ENCODE measurements around the gene IL1RAPL1. TPM values are rescaled to one million over a fixed set of nuclear protein-coding genes. Genes with fewer than 3 reads are reported as not detected.

IL1RAPL1 gene
- total RNA-seq, 1 donor from 2014 or later, result 0.16 TPM

- Histone ChIP-seq H3K79me2 (ENCODE audit: insufficient read depth, low read length) (no peaks in the 10 kb centered on the region), H3K4me2 (ENCODE audit: low read length) (no peak overlapping the region), H3K27me3 (ENCODE audit: insufficient read depth, low read length) (no peaks in the 10 kb centered on the region), H4K20me1 (ENCODE audit: insufficient read depth, low read length) (no peaks in the 10 kb centered on the region), H3K9me3 (ENCODE audit: insufficient read depth, low read depth, low read length) (no peaks in the 10 kb centered on the region), H3K4me3 (ENCODE audit: insufficient read depth, low read depth, low read length) (no peak overlapping the region), H3K4me1 (ENCODE audit: insufficient read depth, low read length) (no peaks in the 10 kb centered on the region), H3K36me3 (ENCODE audit: insufficient read depth, low read length) (no peaks in the 10 kb centered on the region), H3K27ac (ENCODE audit: low read depth, low read length) (no peak overlapping the region), H3K9ac (ENCODE audit: low read length) (no peak overlapping the region), H2AFZ (ENCODE audit: low read depth, low read length) (no peak overlapping the region)
- H3K4me1 Mint-ChIP-seq (ENCODE audit: low read depth, unreplicated experiment), result no peaks in the 10 kb centered on the region
- no peaks in the 10 kb centered on the region for H3K36me3 Mint-ChIP-seq (ENCODE audit: low read depth, unreplicated experiment)
- H3K27me3 Mint-ChIP-seq (ENCODE audit: low read depth, unreplicated experiment), result no peaks in the 10 kb centered on the region
- DNase-seq (ENCODE audit: low read depth), result no peak
- TF ChIP-seq CTCF (IDR thresholded peaks at IDR 0.05; ENCODE audit: insufficient read depth, low read depth, low read length), result no peak
- TF ChIP-seq EZH2 (IDR thresholded peaks at IDR 0.05; ENCODE audit: insufficient read depth, low read length), result no peak
- no peaks in the 10 kb centered on the region for H3K9me3 Mint-ChIP-seq (ENCODE audit: unreplicated experiment)
- H3K27ac Mint-ChIP-seq (ENCODE audit: unreplicated experiment), result no peak overlapping the region
- FAIRE-seq, result no peak
- no peak overlapping the region for H3K4me3 Mint-ChIP-seq (ENCODE audit: unreplicated experiment)
Observed at GRCh38 chrX:29604381-29604780, 1017.1 kb downstream of the IL1RAPL1 start.

- H3K27ac Mint-ChIP-seq (ENCODE audit: unreplicated experiment), result no peak overlapping the region
Observed at GRCh38 chrX:29617276-29617675, 1030.0 kb downstream of the IL1RAPL1 start.

More at GRCh38 chrX:29617276-29617675, 1030.0 kb downstream of the IL1RAPL1 start:
- Histone ChIP-seq H4K20me1 (ENCODE audit: insufficient read depth, low read length) (no peaks in the 10 kb centered on the region), H3K4me1 (ENCODE audit: insufficient read depth, low read length) (no peaks in the 10 kb centered on the region), H3K9ac (ENCODE audit: low read length) (no peak overlapping the region), H3K79me2 (ENCODE audit: insufficient read depth, low read length) (no peaks in the 10 kb centered on the region), H3K9me3 (ENCODE audit: insufficient read depth, low read depth, low read length) (no peaks in the 10 kb centered on the region), H2AFZ (ENCODE audit: low read depth, low read length) (no peak overlapping the region), H3K4me3 (ENCODE audit: insufficient read depth, low read depth, low read length) (no peak overlapping the region), H3K27ac (ENCODE audit: low read depth, low read length) (no peak overlapping the region), H3K36me3 (ENCODE audit: insufficient read depth, low read length) (no peaks in the 10 kb centered on the region), H3K27me3 (ENCODE audit: insufficient read depth, low read length) (no peaks in the 10 kb centered on the region), H3K4me2 (ENCODE audit: low read length) (no peak overlapping the region)
- Mint-ChIP-seq H3K4me3 (ENCODE audit: unreplicated experiment) (no peak overlapping the region), H3K27me3 (ENCODE audit: low read depth, unreplicated experiment) (no peaks in the 10 kb centered on the region), H3K4me1 (ENCODE audit: low read depth, unreplicated experiment) (no peaks in the 10 kb centered on the region), H3K9me3 (ENCODE audit: unreplicated experiment) (no peaks in the 10 kb centered on the region), H3K36me3 (ENCODE audit: low read depth, unreplicated experiment) (no peaks in the 10 kb centered on the region)
- no peak for FAIRE-seq
- DNase-seq (ENCODE audit: low read depth), result peak; percentile 11
- TF ChIP-seq EZH2 (IDR thresholded peaks at IDR 0.05; ENCODE audit: insufficient read depth, low read length) (no peak), CTCF (IDR thresholded peaks at IDR 0.05; ENCODE audit: insufficient read depth, low read depth, low read length) (no peak)
